ENCODE results near the gene HOXC6.

HOXC6 gene

GRCh38 chr12:54053003-54053750 is 24.9 kb downstream of the HOXC6 start (continued):
- TF ChIP-seq CREB5 (CRISPR knock-in tag; IDR thresholded peaks at IDR 0.05; ENCODE audit: low read depth) (0 out of 2 replicates have a peak, but pooled peaks have one; percentile 32), CSDC2 (CRISPR knock-in tag; IDR thresholded peaks at IDR 0.05) (peak; percentile 39; the same call in 1 of the 2 replicates), BACH2 (CRISPR knock-in tag; IDR thresholded peaks at IDR 0.05; ENCODE audit: borderline replicate concordance) (no peak), ZFP30 (CRISPR knock-in tag; IDR thresholded peaks at IDR 0.05) (no peak), GLIS3 (CRISPR knock-in tag; IDR thresholded peaks at IDR 0.05) (no peak), ZNF565 (CRISPR knock-in tag; conservative IDR thresholded peaks at IDR 0.05; ENCODE audit: low read depth) (no peak; the same call in 1 of the 2 replicates)
- TF ChIP-seq, protein P1, sequence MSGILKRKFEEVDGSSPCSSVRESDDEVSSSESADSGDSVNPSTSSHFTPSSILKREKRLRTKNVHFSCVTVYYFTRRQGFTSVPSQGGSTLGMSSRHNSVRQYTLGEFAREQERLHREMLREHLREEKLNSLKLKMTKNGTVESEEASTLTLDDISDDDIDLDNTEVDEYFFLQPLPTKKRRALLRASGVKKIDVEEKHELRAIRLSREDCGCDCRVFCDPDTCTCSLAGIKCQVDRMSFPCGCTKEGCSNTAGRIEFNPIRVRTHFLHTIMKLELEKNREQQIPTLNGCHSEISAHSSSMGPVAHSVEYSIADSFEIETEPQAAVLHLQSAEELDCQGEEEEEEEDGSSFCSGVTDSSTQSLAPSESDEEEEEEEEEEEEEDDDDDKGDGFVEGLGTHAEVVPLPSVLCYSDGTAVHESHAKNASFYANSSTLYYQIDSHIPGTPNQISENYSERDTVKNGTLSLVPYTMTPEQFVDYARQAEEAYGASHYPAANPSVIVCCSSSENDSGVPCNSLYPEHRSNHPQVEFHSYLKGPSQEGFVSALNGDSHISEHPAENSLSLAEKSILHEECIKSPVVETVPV (CRISPR knock-in tag; IDR thresholded peaks at IDR 0.05), result no peak

GRCh38 chr12:54053751-54054741 is 25.8 kb downstream of the HOXC6 start, which contains the start of gene HOXC4:
HOXC4 (plus strand) TSS chr12:54053835; CDS start chr12:54053923, 88 bp downstream.
- ATAC-seq, result peak; percentile 90
- TF ChIP-seq TCF4 (CRISPR knock-in tag; IDR thresholded peaks at IDR 0.05; ENCODE audit: borderline replicate concordance) (no peak), ZFP3 (CRISPR knock-in tag; IDR thresholded peaks at IDR 0.05) (no peak), ZNF565 (CRISPR knock-in tag; conservative IDR thresholded peaks at IDR 0.05; ENCODE audit: low read depth) (no peak), TOX (CRISPR knock-in tag; IDR thresholded peaks at IDR 0.05; ENCODE audit: borderline replicate concordance) (no peak), BACH2 (CRISPR knock-in tag; IDR thresholded peaks at IDR 0.05; ENCODE audit: borderline replicate concordance) (no peak)
- TF ChIP-seq, protein P2, sequence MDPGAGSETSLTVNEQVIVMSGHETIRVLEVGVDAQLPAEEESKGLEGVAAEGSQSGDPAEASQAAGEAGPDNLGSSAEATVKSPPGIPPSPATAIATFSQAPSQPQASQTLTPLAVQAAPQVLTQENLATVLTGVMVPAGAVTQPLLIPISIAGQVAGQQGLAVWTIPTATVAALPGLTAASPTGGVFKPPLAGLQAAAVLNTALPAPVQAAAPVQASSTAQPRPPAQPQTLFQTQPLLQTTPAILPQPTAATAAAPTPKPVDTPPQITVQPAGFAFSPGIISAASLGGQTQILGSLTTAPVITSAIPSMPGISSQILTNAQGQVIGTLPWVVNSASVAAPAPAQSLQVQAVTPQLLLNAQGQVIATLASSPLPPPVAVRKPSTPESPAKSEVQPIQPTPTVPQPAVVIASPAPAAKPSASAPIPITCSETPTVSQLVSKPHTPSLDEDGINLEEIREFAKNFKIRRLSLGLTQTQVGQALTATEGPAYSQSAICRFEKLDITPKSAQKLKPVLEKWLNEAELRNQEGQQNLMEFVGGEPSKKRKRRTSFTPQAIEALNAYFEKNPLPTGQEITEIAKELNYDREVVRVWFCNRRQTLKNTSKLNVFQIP (CRISPR knock-in tag; IDR thresholded peaks at IDR 0.05; ENCODE audit: borderline replicate concordance, low read depth), result no peak

- ATAC-seq, result peak; percentile 5; the same call in 1 of the 3 replicates
- no peak for TF ChIP-seq TOX (CRISPR knock-in tag; IDR thresholded peaks at IDR 0.05; ENCODE audit: borderline replicate concordance)
- no peak for TF ChIP-seq ZNF565 (CRISPR knock-in tag; conservative IDR thresholded peaks at IDR 0.05; ENCODE audit: low read depth)
- TF ChIP-seq ZNF8 (CRISPR knock-in tag; IDR thresholded peaks at IDR 0.05), result no peak
- no peak for TF ChIP-seq ISL1 (CRISPR knock-in tag; IDR thresholded peaks at IDR 0.05)
- TF ChIP-seq, protein P2 (CRISPR knock-in tag; IDR thresholded peaks at IDR 0.05; ENCODE audit: borderline replicate concordance, low read depth), result no peak
- TF ChIP-seq ZC3H10 (CRISPR knock-in tag; IDR thresholded peaks at IDR 0.05), result no peak
- TF ChIP-seq, protein P1 (CRISPR knock-in tag; IDR thresholded peaks at IDR 0.05), result no peak
- no peak for TF ChIP-seq ESRRG (CRISPR knock-in tag; IDR thresholded peaks at IDR 0.05)
- no peak for TF ChIP-seq OSR1 (CRISPR knock-in tag; IDR thresholded peaks at IDR 0.05)
- TF ChIP-seq CREB5 (CRISPR knock-in tag; IDR thresholded peaks at IDR 0.05; ENCODE audit: low read depth), result no peak
- no peak for TF ChIP-seq SNAI2 (CRISPR knock-in tag; IDR thresholded peaks at IDR 0.05)
These were observed 26.5 kb downstream of the HOXC6 start for GRCh38 chr12:54054742-54055194.

All from SK-N-SH treated with all-trans-retinoic acid at 6 μM for 48 hours (cell line).